HepG2 (cell line): ENCODE results near the gene PSMG1. TPM values are rescaled to one million over a fixed set of nuclear protein-coding genes. Genes with fewer than 3 reads are reported as not detected.

ENCODE experiments used
- ATF7 ChIP-seq, 2 experiments: fragments of 450-650 bp in 1 of 2; sonication (generic) in 1 of 2; formaldehyde crosslinking in 1 of 2; IDR thresholded peaks; 2 replicates each; pipeline versions ENCODE4 v1.4.0 to v1.6.1; 2016 to 2020; ENCODE audit warnings: antibody characterized with exemption in 1 of 2, mild to moderate bottlenecking in 1 of 2, missing genetic modification reagents in 1 of 2
- FOXM1 ChIP-seq: sonication (generic); formaldehyde crosslinking; IDR thresholded peaks from 2 replicates; pipeline ENCODE4 v1.5.0; 2020; ENCODE audit warnings: missing genetic modification reagents
- HCFC1 ChIP-seq: fragments of 150-350 bp; IDR thresholded peaks from 2 replicates; pipeline ENCODE4 v1.6.1; 2014; ENCODE audit warnings: low read depth, low read length
- KDM5A ChIP-seq: fragments of 200-600 bp; sonication (generic); IDR thresholded peaks from 2 replicates; pipeline ENCODE4 v1.7.0; 2018; ENCODE audit warnings: antibody characterized with exemption, mild to moderate bottlenecking, low read length, borderline replicate concordance
- KDM5B ChIP-seq: sonication (generic); formaldehyde crosslinking; IDR thresholded peaks from 2 replicates; pipeline ENCODE4 v1.4.0; 2020; ENCODE audit warnings: missing genetic modification reagents, mild to moderate bottlenecking, borderline replicate concordance
- KLF11 ChIP-seq: IDR thresholded peaks from 2 replicates; pipeline ENCODE4 v1.6.1; 2016; ENCODE audit warnings: missing compliant biosample characterization
- RBAK ChIP-seq: sonication (generic); formaldehyde crosslinking; IDR thresholded peaks from 2 replicates; pipeline ENCODE4 v1.5.1; 2020; ENCODE audit warnings: mild to moderate bottlenecking, missing genetic modification reagents
- RCOR2 ChIP-seq: IDR thresholded peaks from 2 replicates; pipeline ENCODE4 v1.6.1; 2016; ENCODE audit warnings: missing biosample characterization, missing genetic modification reagents
- SOX6 ChIP-seq, 2 experiments: fragments of 450-650 bp in 1 of 2; sonication (generic) in 1 of 2; formaldehyde crosslinking in 1 of 2; IDR thresholded peaks; 2 replicates each; pipeline versions ENCODE4 v1.4.0 to v1.6.1; 2017 to 2020; ENCODE audit warnings: antibody characterized with exemption in 1 of 2, mild to moderate bottlenecking in 1 of 2, missing genetic modification reagents in 1 of 2
- STAG1 ChIP-seq: sonication (generic); formaldehyde crosslinking; IDR thresholded peaks from 2 replicates; pipeline ENCODE4 v1.4.0; 2020; ENCODE audit warnings: missing genetic modification reagents
- TBP ChIP-seq: sonication (generic); formaldehyde crosslinking; IDR thresholded peaks from 2 replicates; pipeline ENCODE4 v1.5.0; 2020; ENCODE audit warnings: missing genetic modification reagents
- U2AF1 ChIP-seq: fragments of 200-400 bp; formaldehyde crosslinking; optimal IDR thresholded peaks from 2 replicates; pipeline ENCODE3; 2017; ENCODE audit warnings: mild to moderate bottlenecking, low read depth, low read length
- YY1 ChIP-seq: IDR thresholded peaks from 2 replicates; pipeline ENCODE4 v1.6.1; 2011; ENCODE audit warnings: low read length, low read depth, moderate library complexity, mild to moderate bottlenecking; ENCODE audit not compliant: insufficient read depth, insufficient replicate concordance
- ZBTB21 ChIP-seq: sonication (generic); formaldehyde crosslinking; IDR thresholded peaks from 2 replicates; pipeline ENCODE4 v1.4.0; 2020; ENCODE audit warnings: missing genetic modification reagents
- ZBTB26 ChIP-seq: IDR thresholded peaks from 2 replicates; pipeline ENCODE4 v1.6.1; 2016; ENCODE audit warnings: missing compliant biosample characterization, missing genetic modification reagents, borderline replicate concordance
- ZBTB8A ChIP-seq: sonication (generic); formaldehyde crosslinking; IDR thresholded peaks from 2 replicates; pipeline ENCODE4 v1.4.0; 2020; ENCODE audit warnings: mild to moderate bottlenecking, low read depth, missing genetic modification reagents, borderline replicate concordance
- ZNF17 ChIP-seq: sonication (generic); formaldehyde crosslinking; IDR thresholded peaks from 2 replicates; pipeline ENCODE4 v1.5.0; 2020; ENCODE audit warnings: mild to moderate bottlenecking, missing genetic modification reagents
- ZNF556 ChIP-seq: sonication (generic); formaldehyde crosslinking; IDR thresholded peaks from 2 replicates; pipeline ENCODE4 v1.4.0; 2020; ENCODE audit warnings: mild to moderate bottlenecking, missing genetic modification reagents, borderline replicate concordance
- ZNF703 ChIP-seq: sonication (generic); formaldehyde crosslinking; IDR thresholded peaks from 2 replicates; pipeline ENCODE4 v1.5.1; 2020; ENCODE audit warnings: missing genetic modification reagents, mild to moderate bottlenecking, moderate library complexity, borderline replicate concordance
- ZNF737 ChIP-seq: sonication (generic); formaldehyde crosslinking; IDR thresholded peaks from 2 replicates; pipeline ENCODE4 v1.5.0; 2020; ENCODE audit warnings: missing genetic modification reagents, mild to moderate bottlenecking, borderline replicate concordance
- ZNF773 ChIP-seq: sonication (generic); formaldehyde crosslinking; IDR thresholded peaks from 2 replicates; pipeline ENCODE4 v1.4.0; 2020; ENCODE audit warnings: missing genetic modification reagents, borderline replicate concordance
- ZNF777 ChIP-seq: sonication (generic); formaldehyde crosslinking; IDR thresholded peaks from 2 replicates; pipeline ENCODE4 v1.4.0; 2020; ENCODE audit warnings: missing genetic modification reagents
- polyA plus RNA-seq, 8 experiments: library from polyadenylated mRNA; depleted of rRNA in 3 of 8; stranded (reverse) in 7 of 8; unstranded in 1 of 8; fragments of >200 nt; fragmentation: Illumina TruSeq in 4 of 8; extraction: Trizol in 4 of 8; gene quantifications; 2 replicates each; pipeline versions ENCODE4 v1.2.1 to v1.2.3, GENCODE V29; 2011 to 2016; ENCODE audit warnings: low read depth in 4 of 8, missing spikeins in 1 of 8, mixed read lengths in 1 of 8; ENCODE audit not compliant: insufficient read depth in 1 of 8
- total RNA-seq, 5 experiments: library from RNA; depleted of rRNA; stranded (reverse); fragments of >200 nt; fragmentation: Illumina TruSeq; extraction: Trizol; gene quantifications; 2 replicates each; pipeline ENCODE4 v1.2.3, GENCODE V29; 2016; ENCODE audit warnings: low read depth in 1 of 5
- TF ChIP-seq, protein P1 (sequence below): sonication (generic); formaldehyde crosslinking; IDR thresholded peaks from 2 replicates; pipeline ENCODE4 v1.5.1; 2020; ENCODE audit warnings: mild to moderate bottlenecking, missing genetic modification reagents
- TF ChIP-seq, protein P2 (sequence below): sonication (generic); formaldehyde crosslinking; IDR thresholded peaks from 2 replicates; pipeline ENCODE4 v1.4.0; 2020; ENCODE audit warnings: missing genetic modification reagents

The PSMG1 gene
- total and polyA plus RNA-seq, 2 of the 13 experiments (the other 11 are each of a cell fraction or from before 2014, with no cell fraction given), result 63.6 to 173 TPM

DNA sequence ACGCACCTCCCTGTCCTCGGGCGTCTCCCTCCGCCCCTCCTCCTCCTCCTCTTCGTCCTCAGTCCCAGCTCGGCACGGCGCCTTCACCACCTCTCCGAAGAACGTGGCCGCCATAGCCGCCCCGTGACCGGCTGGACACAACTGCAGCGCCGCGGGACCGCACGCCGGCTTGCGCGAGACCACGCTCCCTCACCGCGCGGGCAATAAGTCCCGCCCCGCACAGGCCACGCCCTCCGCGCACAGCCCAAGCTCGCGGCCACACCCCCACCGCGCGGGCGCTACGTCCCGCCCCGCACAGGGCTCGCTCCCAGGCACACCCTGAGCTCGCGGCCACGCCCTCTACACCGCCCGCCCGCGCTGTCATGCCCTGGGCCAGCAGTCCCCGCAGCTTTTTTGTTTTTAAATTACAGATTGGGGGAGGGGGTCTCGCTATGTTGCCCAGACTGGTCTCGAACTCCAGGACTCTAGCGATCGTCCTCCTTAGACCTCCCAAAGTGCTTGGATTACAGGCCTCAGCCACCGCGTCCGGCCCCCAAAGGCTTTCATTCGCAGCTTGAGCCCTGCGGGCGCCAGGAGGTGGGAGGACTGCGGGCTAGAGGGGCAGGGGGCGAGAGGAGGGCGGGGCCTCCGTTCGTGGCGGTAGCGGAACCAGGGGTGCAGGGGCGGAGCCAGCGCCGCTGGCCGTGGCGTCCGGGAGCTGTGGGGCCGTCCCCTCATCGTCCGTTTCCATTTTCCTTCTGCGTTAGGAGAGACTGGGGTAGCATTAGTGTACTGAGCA, at the start of gene PSMG1 (continued):
- TF ChIP-seq ZBTB26 (CRISPR knock-in tag) (no peak), ZNF737 (CRISPR knock-in tag) (no peak), U2AF1 (peak; percentile 56), YY1 (peak; percentile 88), KDM5A (no peak; the same call in 1 of the 2 replicates), ZBTB8A (CRISPR knock-in tag) (peak; percentile 98), RCOR2 (CRISPR knock-in tag) (no peak; the same call in 1 of the 2 replicates), ZBTB21 (CRISPR knock-in tag) (no peak; the same call in 1 of the 2 replicates), HCFC1 (no peak), ZNF777 (CRISPR knock-in tag) (peak; percentile 65; the same call in 1 of the 2 replicates), FOXM1 (CRISPR knock-in tag) (no peak), KDM5B (CRISPR knock-in tag) (peak; percentile 89), KLF11 (peak; percentile 88), SOX6 (IDR thresholded peaks at IDR 0.05) (no peak), SOX6 (CRISPR knock-in tag; IDR thresholded peaks at IDR 0.05) (peak; percentile 27), ZNF556 (CRISPR knock-in tag) (peak; percentile 84), ZNF703 (no peak; the same call in 1 of the 2 replicates), TBP (CRISPR knock-in tag) (no peak), ZNF773 (CRISPR knock-in tag) (peak; percentile 4; the same call in 1 of the 2 replicates), RBAK (CRISPR knock-in tag) (peak; percentile 41; the same call in 1 of the 2 replicates), STAG1 (CRISPR knock-in tag) (no peak), ATF7 (IDR thresholded peaks at IDR 0.05) (no peak), ATF7 (CRISPR knock-in tag; IDR thresholded peaks at IDR 0.05) (no peak), ZNF17 (CRISPR knock-in tag) (peak; percentile 11; the same call in 1 of the 2 replicates)
- TF ChIP-seq, protein P1, sequence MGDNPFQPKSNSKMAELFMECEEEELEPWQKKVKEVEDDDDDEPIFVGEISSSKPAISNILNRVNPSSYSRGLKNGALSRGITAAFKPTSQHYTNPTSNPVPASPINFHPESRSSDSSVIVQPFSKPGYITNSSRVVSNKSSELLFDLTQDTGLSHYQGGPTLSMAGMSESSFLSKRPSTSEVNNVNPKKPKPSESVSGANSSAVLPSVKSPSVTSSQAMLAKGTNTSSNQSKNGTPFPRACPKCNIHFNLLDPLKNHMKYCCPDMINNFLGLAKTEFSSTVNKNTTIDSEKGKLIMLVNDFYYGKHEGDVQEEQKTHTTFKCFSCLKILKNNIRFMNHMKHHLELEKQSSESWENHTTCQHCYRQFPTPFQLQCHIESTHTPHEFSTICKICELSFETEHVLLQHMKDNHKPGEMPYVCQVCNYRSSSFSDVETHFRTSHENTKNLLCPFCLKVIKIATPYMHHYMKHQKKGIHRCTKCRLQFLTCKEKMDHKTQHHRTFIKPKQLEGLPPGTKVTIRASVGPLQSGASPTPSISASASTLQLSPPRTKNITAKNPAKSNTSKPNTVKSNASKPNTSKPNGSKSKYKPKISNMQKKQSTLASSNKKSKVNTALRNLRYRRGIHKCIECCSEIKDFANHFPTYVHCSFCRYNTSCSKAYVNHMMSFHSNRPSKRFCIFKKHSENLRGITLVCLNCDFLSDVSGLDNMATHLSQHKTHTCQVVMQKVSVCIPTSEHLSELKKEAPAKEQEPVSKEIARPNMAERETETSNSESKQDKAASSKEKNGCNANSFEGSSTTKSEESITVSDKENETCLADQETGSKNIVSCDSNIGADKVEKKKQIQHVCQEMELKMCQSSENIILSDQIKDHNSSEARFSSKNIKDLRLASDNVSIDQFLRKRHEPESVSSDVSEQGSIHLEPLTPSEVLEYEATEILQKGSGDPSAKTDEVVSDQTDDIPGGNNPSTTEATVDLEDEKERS (CRISPR knock-in tag), result 0 out of 2 replicates have a peak, but pooled peaks have one; percentile 29
- TF ChIP-seq, protein P2, sequence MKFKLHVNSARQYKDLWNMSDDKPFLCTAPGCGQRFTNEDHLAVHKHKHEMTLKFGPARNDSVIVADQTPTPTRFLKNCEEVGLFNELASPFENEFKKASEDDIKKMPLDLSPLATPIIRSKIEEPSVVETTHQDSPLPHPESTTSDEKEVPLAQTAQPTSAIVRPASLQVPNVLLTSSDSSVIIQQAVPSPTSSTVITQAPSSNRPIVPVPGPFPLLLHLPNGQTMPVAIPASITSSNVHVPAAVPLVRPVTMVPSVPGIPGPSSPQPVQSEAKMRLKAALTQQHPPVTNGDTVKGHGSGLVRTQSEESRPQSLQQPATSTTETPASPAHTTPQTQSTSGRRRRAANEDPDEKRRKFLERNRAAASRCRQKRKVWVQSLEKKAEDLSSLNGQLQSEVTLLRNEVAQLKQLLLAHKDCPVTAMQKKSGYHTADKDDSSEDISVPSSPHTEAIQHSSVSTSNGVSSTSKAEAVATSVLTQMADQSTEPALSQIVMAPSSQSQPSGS, result 0 out of 2 replicates have a peak, but pooled peaks have one; percentile 21
